Measurements from ENCODE around the gene ANTKMT.

ANTKMT gene

DNA sequence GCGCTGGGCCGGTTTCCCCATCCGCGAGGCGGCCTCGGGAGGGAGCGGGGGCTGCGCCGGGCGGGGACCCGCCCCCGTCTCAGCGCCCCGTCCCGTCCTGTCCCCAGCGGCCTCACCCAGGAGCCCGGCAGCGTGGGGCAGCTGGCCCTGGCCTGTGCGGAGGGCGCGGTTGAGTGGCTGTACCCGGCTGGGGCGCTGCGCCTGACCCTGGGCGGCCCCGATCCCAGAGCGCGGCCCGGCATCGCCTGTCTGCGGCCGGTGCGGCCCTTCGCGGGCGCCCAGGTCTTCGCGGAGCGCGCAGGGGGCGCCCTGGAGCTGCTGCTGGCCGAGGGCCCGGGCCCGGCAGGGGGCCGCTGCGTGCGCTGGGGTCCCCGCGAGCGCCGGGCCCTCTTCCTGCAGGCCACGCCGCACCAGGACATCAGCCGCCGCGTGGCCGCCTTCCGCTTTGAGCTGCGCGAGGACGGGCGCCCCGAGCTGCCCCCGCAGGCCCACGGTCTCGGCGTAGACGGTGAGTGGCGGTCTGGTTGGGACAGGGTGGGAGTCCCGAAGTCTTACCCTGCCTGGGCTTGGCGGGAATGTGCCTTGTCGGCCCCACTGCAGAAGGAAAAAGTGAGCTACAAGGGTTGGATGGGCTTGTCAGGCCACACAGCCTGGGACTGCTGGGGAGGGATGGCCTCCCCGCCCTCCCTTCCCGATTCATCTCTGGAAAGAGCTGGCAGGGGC, 5.3 kb upstream of the ANTKMT start:
- no peak for DNase-seq

DNA sequence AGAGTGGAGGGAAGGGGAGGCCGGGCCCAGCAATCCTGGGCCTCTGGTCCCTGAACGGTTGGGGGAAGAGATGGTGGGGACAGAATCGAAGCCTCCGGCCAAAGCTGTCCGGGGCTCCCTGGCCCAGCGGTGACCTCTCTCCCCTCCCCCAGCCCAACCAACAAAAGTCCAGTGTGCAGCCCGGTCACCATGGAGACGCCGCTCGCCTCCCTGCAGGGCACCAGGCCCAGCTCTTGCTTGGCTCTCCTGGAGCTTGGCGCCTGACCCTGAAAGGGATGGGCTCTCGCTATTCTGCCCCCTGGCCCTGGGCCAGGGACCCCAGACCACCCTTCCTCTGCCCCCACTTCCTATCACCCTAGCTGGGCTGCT, 4.8 kb upstream of the ANTKMT start:
- no peak for DNase-seq

DNA sequence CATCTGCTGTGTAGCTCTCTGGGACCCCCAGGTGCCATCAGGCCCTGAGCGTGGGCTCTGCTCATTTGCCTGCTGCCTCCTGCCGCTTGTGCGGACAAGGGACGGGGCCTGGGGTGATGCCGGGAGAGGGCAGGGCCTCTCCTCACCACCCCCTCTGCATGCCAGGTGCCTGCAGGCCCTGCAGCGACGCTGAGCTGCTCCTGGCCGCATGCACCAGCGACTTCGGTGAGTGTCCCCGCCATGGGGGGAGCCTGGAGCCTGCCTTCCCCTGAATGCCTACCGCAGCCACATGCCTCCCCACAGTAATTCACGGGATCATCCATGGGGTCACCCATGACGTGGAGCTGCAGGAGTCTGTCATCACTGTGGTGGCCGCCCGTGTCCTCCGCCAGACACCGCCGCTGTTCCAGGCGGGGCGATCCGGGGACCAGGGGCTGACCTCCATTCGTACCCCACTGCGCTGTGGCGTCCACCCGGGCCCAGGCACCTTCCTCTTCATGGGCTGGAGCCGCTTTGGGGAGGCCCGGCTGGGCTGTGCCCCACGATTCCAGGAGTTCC, 4.1 kb upstream of the ANTKMT start:
- no peak for DNase-seq

DNA sequence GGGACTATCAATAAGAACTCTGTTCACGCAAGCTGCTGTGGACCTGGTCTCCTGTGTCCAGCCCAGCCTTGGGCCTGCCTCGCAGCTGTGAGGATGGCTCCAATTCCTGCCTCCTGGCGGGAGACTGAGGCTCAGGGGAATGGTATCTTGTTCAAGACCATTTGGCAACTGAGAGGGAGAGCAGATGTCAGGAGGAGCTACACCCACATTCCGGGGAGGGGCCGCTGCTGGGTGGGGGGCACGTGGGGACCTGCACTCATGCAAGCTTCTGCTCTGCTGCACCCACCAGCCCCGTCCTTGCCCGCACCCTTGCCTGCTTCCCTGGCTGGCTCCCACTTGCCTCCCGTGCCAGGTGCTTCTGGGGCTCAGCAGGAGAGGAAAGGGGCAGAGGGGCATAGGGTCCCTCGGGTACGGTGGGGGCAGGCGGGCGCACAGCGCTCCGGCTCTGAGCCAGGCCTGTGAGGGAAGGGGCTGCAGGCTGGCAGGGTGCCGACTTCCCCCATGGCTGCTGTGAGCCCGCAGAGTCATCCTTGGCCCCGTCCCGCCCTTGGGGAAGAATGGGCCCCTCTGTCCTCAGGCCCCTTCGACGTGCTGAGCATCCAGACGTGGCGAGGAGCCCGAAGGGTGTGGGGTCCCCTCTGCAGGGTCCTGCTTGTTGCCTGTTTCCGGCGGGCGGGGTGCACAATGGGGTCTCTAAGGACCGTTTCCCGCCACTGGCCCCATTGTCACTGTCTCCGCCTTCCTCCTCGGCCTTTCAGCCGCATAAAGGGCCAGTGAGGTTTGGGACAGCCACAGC, 3.3 kb upstream of the ANTKMT start:
- no peak for DNase-seq

DNA sequence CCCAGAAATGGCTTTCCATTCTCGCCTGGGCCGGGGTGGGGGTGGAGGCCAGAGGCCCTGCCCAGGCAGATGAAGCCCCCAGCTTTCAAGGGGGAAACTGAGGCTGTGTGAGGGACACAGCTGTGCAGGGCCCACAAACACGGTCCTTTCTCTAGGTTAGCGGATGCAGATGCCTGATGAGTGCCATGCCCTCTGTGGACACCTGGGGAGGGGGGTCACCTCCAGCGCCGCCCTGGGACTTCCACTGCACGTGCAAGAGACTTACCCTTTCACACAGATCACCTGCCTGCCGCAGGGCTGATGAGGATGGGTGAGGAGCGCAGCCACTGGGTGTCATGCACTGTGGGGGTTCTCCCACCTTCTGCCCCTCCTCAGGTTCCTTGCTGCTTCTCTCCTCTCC, 2.6 kb upstream of the ANTKMT start:
- DNase-seq: no peak

DNA sequence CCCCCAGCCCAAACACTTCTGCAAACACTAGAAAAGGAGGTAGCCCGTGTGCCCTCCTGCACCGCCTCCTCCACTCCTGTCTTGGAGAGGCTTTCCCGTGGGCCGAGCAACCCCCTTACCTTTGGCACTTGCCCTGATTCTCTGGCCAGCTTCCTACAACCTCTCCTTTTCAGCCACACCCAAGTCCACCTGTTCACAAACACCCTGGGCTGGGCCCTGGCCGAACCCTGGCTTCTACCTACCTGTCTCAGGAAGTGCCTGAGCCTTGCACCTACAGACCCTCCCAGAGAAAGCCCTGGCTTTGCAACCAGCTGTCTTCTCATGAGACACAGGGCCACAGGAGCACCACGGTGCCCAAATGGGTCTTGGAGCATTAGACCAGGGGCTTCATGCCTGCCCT, 2.0 kb upstream of the ANTKMT start:
- DNase-seq: no peak

DNA sequence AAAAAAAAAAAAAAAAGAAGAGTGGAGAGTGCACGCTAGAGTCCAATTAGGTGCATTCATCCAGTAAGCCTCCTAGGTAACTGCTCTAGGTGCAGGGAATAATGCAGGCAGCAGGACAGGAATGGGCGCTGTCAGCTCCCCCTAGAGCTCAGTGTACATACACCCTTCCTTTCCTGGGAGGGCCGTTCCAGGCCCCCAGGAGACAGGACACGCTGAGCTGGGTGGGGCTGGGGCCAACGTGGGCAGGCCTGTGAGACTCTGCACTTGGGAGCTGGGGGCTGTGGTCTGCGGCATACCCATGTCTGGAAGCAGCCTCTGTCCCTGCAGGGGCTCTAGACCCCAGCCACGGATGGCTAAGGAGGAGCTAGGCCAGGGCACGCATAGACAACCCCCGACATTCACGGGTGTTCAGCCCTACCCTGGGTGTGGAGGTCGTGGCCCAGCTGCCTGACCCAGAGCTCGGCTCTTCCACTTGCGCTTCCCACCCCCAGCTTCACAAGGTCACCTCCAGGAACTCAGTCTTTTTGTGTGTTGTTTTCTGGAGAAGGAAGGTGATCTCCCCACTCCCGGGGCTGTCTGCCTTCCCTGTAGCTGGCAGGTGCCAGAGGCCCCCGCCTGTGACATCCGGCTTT, 1.0 kb upstream of the ANTKMT start:
- no peak for DNase-seq

DNA sequence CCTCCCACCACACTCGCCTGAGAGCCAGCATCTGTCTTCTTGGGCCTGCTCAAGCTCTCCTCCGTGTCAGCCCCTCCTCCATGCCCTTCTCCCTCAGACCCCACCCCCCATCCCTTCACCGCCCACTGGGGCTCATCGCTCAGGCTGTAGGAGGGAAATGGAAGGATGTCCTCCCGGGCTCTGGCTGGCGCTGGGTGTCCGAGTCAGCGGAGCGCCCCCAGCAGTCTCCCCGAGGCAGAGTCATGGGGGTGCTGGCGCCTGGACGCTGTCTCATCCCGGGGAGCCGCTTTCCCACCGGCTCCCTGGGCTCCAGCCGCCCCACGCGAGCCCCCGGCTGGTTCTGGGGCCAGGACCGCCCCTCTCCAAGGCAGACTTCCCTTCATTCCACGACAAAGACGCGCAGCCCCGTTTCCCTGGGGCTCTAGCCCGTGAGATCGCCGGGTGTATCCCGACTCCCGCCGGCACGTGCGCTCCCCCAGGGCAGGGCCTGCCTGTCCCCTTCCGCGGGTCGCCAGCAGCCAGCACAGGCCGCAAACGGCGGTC, 428 bp upstream of the ANTKMT start:
- no peak for DNase-seq

DNA sequence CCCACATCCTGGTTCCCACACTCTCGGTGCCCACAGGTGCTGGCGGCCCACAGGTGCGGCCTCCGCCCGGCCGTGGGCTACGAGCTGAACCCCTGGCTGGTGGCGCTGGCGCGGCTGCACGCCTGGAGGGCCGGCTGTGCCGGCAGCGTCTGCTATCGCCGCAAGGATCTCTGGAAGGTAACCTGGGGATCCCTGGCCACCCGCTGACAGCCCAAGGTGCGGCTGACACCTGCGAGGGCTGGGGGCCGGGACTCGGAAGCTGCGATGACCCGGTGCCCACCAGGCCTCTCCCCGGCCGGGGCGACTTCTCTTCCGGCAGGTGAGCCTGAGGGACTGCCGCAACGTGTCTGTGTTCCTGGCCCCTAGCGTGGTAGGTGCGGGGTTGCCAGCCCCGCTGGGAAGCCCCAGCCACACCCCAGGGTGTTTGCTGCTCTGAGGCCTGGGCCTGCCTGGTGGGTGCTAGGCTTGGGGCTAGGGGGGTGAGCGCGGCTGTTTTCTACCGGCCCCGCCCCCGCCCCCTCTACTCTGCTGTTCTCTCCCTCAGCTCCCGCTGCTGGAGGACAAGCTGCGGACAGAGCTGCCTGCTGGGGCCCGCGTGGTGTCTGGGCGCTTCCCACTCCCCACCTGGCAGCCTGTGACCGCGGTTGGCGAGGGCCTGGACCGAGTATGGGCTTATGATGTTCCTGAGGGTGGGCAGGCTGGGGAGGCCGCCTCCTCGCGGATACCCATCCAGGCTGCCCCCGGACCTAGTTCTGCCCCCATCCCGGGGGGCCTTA, 1.0 kb downstream of the ANTKMT start:
- no peak for DNase-seq

DNA sequence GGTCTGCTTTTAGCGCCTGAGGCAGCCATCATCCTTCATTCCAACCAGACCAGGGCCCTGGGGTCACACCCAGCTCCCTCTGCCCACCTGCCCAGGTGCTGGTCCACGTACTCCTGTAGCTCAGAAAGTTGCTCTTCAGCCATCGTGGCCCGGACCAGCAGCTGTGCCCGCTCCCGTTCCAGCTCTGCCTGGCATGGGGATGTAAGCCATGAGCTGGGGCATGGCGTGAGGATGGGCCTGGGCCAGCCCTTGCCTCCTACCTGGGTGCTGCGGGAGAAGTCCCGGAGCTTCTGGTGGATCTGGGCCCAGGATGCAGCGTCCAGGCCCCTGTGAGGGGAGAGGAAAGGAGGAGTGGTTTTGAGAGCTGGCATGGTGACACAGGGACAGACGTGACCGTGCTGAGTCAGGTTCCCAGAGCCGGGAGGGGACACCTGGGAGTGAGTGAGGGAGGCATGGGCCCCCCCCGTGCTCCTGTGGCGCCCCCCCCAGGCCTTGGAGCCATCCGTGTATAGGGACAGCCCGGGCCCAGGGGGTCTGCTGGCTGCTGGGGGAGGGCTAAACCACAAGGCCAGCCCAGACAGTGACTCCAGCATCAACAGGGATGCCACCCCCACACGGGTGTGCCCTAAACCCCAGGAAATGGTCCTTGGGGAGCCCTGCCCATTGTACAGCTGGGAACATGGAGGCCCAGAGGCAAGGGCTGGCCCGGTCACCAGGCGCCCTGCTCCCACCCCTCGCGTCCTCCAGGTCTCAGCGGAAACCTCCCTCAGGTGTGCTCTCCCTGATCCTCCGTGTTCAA, 2.1 kb downstream of the ANTKMT start:
- DNase-seq: no peak

DNA sequence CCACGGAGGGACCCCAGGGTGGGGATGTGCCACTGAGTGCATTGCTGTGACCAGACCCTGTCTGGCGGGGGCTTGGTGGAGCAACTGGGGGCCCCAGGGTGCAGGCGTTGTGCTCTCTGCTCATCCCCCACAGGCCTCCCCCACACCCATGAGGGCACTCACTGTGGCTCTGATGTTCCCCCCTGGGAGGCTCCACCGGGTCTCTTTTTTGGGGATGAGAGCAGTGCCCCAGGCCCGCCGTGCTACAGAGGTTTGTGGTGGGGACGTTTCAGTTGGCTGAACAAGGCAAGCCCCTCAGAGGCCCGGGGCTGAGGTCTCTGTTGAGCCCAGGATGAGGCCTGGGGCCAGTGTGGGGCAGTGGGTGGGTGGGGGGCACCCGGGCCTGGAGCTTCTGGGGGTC, 2.7 kb downstream of the ANTKMT start:
- no peak for DNase-seq

DNA sequence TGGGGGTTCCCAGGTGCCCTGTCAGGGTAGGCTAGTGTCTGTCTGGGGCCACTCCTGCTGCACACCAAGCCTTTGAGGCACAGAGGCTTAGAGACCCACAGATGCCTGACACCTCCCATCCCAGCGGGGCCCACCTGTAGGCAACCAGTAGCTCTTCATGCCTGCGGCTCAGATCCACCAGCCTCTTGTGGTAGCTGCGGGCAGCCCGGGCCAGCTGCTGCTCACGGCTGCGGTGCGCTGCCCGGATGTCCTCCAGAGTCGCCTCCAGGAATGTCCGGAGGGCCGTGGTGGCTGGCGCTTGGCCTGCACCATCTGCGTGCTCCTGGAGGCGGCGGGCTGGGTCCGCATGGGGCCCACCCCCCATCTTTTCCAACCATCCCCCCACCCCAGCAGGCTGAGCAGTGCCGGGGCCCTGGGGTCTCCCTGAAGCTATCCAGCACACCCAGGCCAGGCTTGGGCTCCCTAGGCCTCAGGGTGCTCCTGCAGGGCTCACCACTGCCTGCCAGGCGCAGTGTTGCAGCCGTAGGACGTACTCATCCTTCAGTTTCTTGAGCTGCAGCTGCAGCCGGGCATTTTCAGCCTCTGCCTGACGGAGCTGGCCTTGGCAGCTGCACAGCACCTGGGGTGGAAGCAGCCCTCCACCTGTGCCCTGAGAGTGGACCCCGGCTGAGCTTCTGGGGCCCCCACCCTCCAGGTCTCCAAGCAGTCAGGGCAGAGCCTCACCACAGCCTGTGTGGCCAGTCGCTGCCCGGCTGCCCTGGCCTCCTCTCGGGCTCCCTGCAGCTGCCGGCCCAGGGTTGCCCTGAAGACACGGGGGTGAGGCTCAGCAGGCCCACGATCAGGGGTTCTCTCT, 3.5 kb downstream of the ANTKMT start:
- no peak for DNase-seq

DNA sequence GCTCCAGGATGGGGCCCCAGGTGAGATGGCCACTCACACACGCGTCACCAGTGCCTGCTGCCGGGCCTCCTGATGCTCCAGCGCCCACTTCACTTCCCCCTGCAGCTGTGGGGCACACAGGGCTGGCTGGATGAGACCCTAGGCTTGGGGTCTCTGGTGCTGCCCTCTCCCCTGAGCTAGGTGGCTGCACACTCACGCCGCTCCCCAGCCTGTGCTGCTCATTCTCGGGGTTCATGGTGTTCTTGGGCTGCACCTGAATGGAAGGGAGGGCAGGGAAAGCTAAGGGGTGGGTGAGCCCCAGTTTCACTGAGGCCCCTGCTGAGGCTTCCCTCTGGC, 4.1 kb downstream of the ANTKMT start:
- no peak for DNase-seq

DNA sequence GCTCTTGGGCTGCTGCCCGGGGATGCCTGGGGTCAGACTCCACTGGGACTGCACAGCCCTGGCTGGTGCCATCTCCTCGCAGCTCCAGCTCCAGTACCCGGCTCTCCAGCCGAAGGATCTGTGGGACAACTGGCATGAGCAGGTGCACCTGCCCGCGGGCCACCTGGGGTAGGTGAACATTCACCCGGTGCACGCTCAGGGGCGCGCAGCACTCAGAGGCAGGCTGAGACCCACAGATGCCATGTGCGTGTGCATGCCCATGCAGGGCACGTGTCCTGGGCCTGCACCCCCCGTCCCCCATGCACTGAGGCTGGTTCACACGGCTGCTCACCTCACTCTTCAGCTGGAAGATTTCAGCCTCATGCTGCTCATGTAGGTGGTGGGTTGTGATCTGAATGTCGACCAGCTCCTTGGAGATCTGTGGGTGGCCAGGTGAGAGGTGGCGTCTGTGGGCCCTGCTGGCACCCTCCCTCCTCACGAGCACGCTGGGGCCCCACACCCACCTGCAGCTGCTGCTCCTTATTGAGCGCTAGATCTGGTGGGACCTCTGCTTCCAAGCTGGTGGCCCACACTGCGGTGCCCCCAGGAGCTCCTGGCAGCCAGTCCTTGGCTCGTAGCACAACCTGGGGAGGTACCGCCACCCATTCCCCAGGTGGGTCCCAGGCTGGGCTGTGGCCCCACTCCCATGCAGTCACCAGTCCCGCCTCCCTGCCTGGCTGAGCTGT, 4.7 kb downstream of the ANTKMT start:
- no peak for DNase-seq

DNA sequence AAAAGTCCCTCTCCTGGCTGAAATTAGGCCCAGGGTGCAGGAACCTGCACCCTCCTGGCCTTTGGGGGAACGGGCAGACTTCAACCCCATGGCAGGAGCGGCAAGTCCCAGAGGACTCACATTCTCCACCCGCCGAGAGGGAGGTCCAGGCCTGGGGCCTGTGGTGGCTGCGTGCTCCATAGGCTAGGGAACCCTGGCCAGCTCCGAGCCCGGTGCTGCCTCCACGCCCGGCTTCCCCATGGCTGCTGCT, 5.2 kb downstream of the ANTKMT start:
- DNase-seq: no peak

DNA sequence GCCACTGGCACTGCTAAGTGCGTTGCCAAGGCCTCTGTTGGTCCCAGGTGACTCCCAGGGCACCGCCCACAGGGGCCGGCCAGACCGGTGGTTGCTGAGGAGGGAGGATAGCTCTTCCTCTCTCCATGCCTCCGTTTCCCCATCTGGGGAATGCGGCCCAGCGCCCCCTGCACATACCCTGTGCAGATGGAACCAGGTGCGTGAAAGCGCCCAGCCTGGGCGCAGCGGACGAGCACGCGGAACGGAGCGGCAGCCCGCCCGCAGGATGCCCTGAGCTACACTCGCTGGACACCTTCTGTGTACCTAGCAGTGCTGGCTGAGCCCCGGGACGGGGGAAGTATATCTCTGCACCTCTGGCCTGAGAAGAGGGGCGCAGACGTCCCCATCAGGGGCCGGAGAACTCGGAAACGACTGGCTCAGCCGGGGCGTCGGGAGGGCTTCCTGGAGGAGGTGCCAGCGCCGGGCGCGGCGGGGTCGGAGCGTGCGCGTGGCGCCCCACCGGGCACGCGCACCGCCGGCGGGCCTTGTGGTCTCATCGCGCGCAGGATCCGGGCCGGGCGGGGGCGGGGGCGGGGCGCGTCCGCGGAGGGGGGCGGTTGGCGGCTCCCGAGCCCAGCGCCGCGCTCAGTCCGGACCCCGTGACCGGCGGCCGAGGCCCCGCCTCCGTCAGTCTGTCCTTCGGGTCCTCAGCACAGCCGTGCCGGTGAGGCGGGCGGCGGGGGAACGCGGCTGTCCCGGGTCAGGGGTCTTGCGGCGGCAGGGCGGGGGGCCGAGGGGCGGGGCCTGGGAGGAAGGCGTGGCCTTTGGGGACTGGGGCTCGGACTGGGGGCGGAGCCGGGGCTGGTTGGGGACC, 5.7 kb downstream of the ANTKMT start, which contains the start of the genes CCDC78 and HAGHL:
Gene CCDC78, minus strand, starts transcription at position 6 of the 853 bp plus-strand sequence. CDS start 76 bp downstream, outside the sequence.
Gene HAGHL, plus strand, starts transcription at position 669 of the 853 bp plus-strand sequence. CDS start 404 bp downstream, outside the sequence.
- DNase-seq: peak; percentile 50

DNA sequence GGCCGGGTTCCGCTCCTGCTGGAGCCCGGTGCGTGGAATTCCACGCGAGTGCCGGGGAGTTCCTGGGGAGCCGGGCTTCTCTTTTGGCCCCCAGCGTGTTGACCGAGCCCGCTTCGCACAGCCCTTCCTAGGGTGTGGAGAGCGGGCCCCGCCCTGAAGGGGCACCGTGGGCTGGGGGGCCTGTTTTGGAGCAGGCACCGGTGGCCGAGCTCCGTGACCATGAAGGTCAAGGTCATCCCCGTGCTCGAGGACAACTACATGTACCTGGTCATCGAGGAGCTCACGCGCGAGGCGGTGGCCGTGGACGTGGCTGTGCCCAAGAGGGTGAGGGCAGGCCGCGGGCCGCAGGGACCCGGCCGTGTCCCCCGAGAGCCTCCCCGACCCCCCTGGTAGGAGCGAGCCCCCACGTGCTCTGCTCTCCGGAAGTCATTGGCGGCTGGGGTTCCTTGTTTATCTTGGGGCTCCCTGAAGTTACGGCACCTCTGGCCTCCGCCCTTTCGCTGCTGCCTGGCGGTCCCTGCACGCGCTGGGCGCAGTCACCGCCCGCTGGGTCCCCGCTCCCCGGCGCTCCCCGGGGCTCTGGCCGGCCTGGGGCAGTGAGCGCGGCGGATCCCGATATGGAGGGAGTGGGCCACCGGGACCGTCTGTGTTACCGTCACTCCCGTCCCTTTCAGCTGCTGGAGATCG, 6.5 kb downstream of the ANTKMT start:
- DNase-seq: no peak

DNA sequence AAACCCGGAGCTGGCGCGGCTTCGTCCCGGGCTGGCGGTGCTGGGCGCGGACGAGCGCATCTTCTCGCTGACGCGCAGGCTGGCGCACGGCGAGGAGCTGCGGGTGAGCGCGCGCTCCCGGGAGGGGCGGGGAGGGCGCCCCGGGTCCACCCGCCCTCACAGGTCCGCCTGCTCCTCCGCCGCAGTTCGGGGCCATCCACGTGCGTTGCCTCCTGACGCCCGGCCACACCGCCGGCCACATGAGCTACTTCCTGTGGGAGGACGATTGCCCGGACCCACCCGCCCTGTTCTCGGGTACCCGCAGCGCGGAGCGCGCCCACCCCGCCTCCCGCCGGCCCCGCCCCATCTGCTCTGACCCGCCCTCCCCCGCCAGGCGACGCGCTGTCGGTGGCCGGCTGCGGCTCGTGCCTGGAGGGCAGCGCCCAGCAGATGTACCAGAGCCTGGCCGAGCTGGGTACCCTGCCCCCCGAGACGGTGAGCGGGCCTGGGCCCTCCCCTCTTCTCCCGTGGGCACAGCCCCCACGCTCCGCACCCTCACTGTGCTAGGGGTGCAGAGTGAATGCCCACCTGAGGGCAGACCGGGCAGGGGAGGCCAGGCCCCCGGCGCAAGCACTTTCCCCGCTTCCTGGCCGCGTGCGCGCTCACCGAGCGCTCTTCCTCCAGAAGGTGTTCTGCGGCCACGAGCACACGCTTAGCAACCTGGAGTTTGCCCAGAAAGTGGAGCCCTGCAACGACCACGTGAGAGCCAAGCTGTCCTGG, 7.4 kb downstream of the ANTKMT start:
- DNase-seq: peak; percentile 45
